HG03039 (cell line): ENCODE results near the gene PADI6.
"Not testable (repeated sequence)": the region's sequence is repeated elsewhere in the genome, so short reads cannot be mapped to it uniquely, and the experiment has no call there.

Experiments used
- ATAC-seq: cut with Tn5 transposase; IDR thresholded peaks from one replicate; pipeline ENCODE4 v1.9.1; 2021; ENCODE audit warnings: mild to moderate bottlenecking, moderate library complexity; ENCODE audit not compliant: unreplicated experiment

The PADI6 gene

DNA sequence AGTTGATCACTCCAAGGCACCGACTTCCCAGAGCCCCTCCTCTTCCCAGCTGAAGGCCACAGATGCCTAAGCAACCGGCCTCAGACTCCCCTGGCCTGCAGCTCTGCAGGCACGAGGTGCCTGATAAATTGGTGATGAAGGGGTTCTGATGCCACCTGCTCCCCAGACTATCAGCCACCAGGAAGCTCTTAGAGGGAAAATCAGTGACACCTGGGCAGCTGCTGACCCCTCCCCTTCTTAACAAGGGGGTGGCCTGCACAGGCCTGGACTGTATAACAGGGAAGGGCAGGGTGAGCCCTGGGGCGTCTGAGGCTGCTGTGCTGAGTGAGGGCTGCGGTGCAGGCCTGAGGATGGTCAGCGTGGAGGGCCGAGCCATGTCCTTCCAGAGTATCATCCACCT is at the start of gene PADI6:
Gene PADI6, plus strand, starts transcription at position 301 of the 400 bp plus-strand sequence. Its CDS starts 50 bp downstream, at position 351.
- no peak for ATAC-seq

DNA sequence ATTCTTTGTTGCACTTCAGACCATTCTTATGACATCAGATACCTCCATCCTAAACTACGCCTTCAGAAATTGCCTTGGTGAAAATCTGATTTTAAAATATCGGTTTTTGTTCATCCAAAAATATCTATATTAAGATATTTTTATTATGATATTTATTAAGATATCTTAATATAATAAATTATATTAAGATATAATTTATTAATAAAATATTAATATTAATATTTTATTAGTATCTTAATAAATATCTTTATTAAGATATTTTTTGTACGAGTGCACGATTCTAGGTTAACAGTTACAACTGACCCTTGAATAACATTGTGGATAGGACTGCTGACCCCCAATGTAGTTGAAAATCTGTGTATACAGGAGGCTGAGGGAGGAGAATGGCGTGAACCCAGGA is 43.1 kb upstream of the PADI6 start:
- ATAC-seq: no peak

DNA sequence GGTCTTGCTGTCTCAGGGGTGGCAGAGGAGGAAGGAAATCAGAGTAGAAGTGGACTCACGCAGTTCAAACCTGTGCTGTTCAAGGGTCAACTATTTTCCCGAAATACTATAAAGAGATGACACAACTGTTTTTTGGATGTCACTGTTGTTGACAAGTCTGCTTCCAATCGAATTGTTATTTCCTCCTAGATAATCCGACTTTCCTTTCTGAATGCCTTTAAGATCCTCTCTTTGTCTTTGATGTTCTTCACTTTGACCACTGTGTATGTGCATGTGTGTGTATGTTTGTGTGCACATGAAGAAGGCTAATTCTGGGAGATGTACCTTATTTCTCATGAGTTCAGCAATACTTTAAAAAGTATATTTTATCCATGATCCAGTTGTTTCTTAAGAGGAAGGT is 42.4 kb upstream of the PADI6 start:
- ATAC-seq: no peak

- ATAC-seq: no peak
Measured at GRCh38 chr1:17330856-17331255, 41.1 kb upstream of the PADI6 start.

DNA sequence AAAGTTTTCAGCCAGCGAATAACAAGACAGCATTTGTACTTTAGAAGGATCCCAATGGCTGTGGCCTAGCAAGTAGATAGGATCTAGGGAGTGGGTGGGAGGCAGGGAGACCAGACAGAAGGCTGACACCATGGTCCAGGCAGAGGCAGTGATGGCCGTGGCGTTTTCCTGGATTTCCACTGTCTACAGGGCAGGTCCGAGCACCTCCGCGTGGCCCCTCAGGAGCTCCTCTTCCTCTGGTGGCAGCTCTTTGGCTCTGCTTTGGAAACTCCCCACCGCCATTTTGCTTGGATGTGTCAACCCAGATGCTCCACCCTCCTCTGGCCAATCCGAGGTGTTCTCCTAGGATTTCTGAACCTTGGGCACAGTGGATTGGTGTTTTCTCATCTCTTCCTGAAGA is 38.9 kb upstream of the PADI6 start:
- ATAC-seq: no peak

DNA sequence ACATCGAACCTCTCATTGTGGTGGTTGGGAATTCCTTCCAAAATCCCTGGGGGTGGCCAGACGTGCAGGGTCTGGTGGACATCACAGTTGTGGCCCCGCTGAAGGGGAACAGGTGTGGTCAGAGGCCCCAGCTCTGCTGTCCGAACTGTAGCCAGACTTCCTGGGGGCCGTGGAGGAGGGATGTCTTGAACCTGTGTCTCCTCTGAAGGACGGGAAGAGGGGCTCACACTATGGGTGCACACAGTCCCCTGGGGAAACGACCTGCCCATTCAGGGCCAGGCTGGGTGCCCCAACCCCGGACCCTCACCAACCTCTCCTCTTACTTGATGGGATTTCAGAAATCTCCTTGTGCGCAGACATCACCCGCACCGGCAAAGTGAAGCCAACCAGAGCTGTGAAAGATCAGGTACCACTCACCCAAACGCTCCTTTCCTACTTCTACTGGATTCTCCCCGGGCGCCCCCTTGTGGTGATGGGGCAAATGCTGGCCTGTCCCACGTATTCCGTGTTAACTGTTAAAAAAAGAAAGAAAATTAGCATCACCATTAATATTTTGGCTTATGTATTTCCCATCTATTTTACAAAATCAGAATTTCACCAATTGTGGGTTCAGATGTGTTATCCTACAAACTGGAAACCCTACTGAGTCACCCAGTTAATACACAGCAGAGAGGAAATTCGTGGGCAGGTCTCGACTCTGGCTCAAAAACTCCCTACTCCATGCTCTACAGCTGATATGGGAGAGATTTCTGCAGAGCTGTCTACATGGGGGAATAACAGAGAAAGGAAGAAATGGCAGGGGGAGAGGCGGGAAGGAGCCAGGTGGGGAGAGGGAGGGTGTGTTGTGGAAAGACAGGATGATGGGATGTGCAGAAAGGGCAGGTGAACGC is 35.9 kb upstream of the PADI6 start:
- no peak for ATAC-seq

DNA sequence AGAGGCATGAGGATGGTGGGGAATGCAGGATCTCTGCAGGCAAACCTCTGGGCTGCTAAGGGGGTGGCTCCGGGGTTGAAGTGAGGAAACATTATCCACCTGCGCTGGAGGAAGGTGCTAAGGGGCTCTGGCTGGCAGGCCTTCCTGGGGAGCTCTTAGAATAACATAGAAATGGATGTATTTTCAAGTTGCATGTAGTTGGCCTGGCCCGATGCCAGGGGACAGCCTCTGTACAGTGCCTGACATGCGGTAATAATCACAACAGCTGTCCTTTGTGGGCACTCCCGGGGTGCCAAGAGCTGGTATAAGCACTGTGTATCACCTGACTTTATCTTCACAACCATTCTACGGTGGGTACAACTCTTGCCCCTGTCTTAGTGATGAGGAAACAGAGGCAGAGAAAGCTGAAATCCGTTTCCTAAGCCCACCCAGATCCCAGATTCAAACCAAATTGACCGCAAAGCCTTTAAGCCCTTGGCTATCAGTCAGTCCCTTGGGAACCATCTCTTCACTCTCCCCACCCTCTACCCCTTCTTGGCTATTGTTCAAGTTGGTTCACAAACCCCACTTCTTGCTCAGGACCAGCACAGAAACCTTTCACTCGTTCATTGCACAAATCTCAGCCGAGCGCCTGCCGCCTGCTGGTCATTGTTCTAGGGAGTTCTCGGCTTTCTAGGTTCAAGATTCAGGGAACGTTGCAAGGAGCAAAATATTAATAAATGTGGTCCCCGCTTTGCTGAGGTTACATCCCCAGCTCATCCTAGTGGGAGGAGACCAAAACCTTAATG is 33.1 kb upstream of the PADI6 start:
- no peak for ATAC-seq

GRCh38 chr1:17339521-17339920 is 32.5 kb upstream of the PADI6 start:
- ATAC-seq: no peak

DNA sequence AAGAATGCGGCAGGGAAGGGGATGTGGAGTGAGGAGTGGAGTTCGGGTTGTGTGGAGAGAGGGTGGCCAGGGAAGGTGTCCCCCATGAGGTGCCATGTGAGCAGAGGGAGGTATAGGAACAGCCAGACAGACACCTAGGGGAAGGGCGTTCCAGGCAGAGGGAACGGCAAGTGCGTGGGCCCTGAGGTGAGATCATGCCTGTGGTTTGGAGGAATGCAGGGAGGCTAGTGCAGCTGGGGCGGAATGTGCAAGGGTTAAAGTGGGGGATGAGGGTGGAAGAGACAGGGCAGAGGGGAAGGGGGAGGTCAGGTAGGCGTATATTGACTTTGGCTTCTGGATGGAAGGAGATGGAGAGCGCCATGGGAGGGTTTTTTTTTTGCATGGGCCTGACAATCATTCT is 31.6 kb upstream of the PADI6 start:
- no peak for ATAC-seq

DNA sequence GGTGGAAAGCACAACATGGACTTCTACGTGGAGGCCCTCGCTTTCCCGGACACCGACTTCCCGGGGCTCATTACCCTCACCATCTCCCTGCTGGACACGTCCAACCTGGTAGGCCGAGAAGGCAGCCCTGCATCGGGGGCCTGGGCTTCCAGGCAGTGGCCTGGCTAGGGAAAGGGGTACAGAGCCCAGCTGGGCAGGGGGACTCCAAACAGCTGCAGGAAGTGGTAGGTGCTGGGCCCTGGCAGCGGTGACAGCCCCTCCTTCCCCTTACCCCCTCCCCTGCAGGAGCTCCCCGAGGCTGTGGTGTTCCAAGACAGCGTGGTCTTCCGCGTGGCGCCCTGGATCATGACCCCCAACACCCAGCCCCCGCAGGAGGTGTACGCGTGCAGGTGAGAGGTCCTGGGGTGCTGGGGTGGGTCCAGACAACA is 30.0 kb upstream of the PADI6 start:
- ATAC-seq: no peak

DNA sequence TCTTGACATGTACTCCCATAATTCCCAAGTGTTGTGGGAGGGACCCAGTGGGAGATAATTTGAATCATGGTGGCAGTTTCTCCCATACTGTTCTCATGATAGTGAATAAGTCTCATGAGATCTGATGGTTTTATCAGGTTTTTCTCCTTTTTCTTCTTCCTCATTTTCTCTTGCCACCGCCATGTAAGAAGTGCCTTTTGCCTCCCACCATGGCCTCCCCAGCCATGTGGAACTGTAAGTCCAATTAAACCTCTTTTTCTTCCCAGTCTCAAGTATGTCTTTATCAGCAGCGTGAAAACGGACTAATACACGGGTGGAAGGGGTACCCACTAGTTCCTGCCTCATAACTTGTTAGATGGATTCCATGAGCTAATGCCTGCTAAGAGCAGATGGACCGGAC is 26.5 kb upstream of the PADI6 start:
- ATAC-seq: not testable (repeated sequence)

DNA sequence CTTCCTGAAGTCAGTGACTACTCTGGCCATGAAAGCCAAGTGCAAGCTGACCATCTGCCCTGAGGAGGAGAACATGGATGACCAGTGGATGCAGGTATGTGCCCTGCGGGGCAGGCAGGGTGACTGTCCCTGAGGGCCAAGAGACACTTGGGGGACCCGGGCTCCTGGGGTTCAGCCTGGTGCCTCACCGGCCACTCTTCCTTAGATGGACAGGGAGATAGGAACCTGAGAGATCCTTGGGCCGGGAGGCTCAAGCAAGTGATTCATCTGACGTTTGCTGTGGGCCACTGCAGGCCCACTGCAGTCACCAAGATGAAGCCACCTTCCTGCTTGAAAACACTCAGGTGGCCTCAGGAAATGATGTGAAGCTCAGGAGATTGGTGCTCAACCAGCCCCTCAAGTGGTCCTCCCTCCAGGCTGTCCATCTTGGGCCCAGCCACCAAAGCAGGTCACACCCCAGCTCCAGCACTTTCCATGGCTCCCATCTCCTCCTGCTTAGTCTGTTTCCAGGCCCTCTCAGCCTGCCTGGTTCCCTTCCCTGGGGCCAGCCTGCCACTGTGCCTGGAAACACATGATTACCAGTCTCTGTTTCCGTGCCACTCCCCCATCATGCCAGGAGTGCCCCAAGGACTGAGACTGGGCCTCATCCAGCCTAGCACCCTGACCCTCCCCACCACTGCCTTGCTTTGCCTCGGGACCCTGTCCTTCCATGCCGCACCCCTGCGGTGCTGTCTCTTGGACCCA is 25.8 kb upstream of the PADI6 start:
- ATAC-seq: no peak

DNA sequence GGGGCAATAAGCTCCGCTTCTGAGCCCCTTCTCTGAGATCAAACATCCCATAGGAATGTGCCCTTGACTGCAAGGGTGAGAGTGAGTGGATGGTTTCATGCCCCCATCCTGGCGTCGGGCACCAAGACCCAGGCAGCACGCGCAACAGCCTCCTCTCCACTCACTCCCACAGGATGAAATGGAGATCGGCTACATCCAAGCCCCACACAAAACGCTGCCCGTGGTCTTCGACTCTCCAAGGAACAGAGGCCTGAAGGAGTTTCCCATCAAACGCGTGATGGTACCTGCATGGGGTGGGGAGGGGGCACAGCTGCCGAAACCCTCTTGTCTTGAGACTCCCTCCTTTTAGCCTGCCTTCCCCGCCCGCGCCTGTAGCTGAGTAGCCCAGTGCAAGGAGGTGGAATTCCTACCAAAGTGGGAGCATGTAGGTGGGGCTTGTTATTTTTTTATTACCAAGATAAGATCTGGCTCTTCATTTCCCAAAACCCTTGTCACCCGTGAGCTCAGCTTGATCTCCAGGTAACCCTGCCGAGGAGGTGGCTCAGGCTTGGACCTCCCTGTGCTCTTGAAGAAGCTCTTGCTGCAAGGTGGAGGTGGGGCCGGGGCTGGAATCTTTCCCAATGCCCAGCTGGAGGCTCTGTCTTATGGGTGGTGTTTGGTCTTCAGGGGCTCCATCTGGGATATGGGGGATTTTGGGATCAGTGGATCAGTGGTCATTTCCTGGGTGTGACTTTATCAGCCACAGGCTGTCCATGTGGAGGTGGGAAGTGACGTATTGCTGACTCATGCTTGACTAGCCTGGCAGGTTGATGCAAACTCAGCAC is 24.0 kb upstream of the PADI6 start:
- no peak for ATAC-seq

GRCh38 chr1:17348593-17349234 is 23.3 kb upstream of the PADI6 start:
- no peak for ATAC-seq

GRCh38 chr1:17350083-17350482 is 21.9 kb upstream of the PADI6 start:
- no peak for ATAC-seq

GRCh38 chr1:17350928-17351446 is 21.0 kb upstream of the PADI6 start:
- no peak for ATAC-seq

DNA sequence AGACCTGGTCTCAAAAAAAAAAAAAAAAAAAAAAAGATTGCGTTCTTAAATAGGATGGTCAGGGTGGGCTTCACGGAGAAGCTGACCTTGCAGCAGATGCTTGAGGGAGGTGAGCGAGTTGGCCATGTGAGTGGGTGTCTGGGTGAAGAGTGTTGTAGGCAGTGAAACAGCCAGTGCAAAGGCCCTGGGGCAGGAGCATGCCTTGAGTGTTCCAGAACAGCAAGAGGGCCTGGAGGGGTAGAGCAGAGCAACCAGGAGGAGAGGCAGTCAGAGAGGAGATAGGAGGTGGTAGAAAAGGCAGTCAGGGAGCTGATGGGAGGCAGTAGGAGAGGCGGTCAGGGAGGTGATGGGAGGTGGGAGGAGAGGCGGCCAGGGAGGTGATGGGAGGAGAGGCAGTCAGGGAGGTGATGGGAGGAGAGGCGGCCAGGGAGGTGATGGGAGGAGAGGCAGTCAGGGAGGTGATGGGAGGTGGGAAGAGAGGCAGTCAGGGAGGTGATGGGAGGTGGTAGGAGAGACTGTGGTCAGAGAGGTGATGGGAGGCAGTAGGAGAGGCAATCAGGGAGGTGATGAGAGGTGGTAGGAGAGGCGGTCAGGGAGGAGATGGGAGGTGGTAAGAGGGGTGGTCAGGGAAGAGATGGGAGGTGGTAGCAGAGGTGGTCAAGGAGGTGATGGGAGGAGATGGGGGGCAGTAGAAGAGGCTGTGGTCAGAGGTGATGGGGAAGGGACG is 20.2 kb upstream of the PADI6 start:
- no peak for ATAC-seq

DNA sequence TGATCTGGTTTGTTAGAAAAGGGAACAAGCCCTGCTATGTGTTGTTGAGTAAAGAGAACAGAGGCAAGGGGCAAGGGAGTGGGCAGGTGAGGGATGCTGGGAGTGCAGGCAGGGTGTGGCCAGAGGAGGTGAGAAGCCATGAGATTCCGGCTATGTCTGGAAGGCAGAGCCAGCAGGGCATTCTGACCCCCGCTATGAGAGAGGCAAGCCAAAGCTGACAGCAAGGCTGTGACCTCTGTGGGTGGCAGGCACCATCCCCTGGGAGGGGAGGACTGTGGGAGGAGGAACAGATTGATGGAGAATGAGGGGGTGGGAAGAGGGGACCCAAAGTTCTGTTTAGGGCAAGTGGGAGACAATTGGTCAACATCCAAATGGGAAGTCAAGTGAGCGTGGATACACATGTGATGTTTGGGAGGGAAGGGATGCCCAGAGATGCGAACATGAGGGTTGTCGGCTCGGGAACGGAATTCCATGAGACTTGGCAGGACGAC is 19.5 kb upstream of the PADI6 start:
- ATAC-seq: no peak

GRCh38 chr1:17355898-17356297 is 16.1 kb upstream of the PADI6 start:
- ATAC-seq: no peak
